NCI-H2196 (cell line): ENCODE data around the gene MEIOC.
"Not testable (repeated sequence)": the region's sequence is repeated elsewhere in the genome, so short reads cannot be mapped to it uniquely, and the experiment has no call there.

Source experiments
- DNase-seq: peaks from one replicate; lab custom pipeline; 2025; ENCODE audit not compliant: unreplicated experiment; lab: John Stamatoyannopoulos, UW

Gene MEIOC

GRCh38 chr17:44646280-44646679 lies 10.0 kb upstream of the MEIOC start:
- DNase-seq = no peak

- no peak for DNase-seq
Measured at GRCh38 chr17:44647736-44648135, 8.5 kb upstream of the MEIOC start.

GRCh38 chr17:44648963-44649362 lies 7.3 kb upstream of the MEIOC start:
- no peak for DNase-seq

GRCh38 chr17:44651228-44651627 lies 5.0 kb upstream of the MEIOC start:
- DNase-seq = no peak

- no peak for DNase-seq
Measured at GRCh38 chr17:44652727-44653126, 3.5 kb upstream of the MEIOC start.

- no peak for DNase-seq
Measured at GRCh38 chr17:44653384-44653783, 2.9 kb upstream of the MEIOC start.

- no peak for DNase-seq
Measured at GRCh38 chr17:44653954-44654353, 2.3 kb upstream of the MEIOC start.

GRCh38 chr17:44661835-44662234 lies 5.6 kb downstream of the MEIOC start:
- DNase-seq = no peak

GRCh38 chr17:44663095-44663494 lies 6.8 kb downstream of the MEIOC start:
- no peak for DNase-seq

- DNase-seq = no peak
Measured at GRCh38 chr17:44664867-44665266, 8.6 kb downstream of the MEIOC start.

GRCh38 chr17:44666006-44666405 lies 9.7 kb downstream of the MEIOC start:
- no peak for DNase-seq

- DNase-seq = peak; percentile 29
Measured at GRCh38 chr17:44672479-44673093, 16.3 kb downstream of the MEIOC start.

GRCh38 chr17:44673893-44674292 lies 17.6 kb downstream of the MEIOC start:
- DNase-seq = no peak

GRCh38 chr17:44677136-44677535 lies 20.9 kb downstream of the MEIOC start:
- no peak for DNase-seq

GRCh38 chr17:44683303-44683702 lies 27.0 kb downstream of the MEIOC start:
- not testable (repeated sequence) for DNase-seq

- no peak for DNase-seq
Measured at GRCh38 chr17:44687756-44688155, 31.5 kb downstream of the MEIOC start.

- no peak for DNase-seq
Measured at GRCh38 chr17:44688200-44688599, 31.9 kb downstream of the MEIOC start.

GRCh38 chr17:44688675-44689476 lies 32.6 kb downstream of the MEIOC start:
- no peak for DNase-seq

- DNase-seq = peak; percentile 96
Measured at GRCh38 chr17:44689477-44690217, 33.4 kb downstream of the MEIOC start, which contains the start of gene CCDC43. Gene CCDC43 (minus strand): TSS chr17:44689776. CDS start chr17:44689753, 23 bp downstream.

- peak; percentile 78 for DNase-seq
Measured at GRCh38 chr17:44690746-44691306, 34.6 kb downstream of the MEIOC start.

GRCh38 chr17:44693609-44694008 lies 37.3 kb downstream of the MEIOC start:
- no peak for DNase-seq
